NCI-H1048 (cell line): ENCODE measurements around the gene CHD9NB.

ENCODE experiments used
- DNase-seq: peaks from one replicate; lab custom pipeline; 2025; lab: John Stamatoyannopoulos, UW

CHD9NB gene

GRCh38 chr16:53052519-53053501, at the start of gene CHD9NB:
Gene CHD9NB, minus strand, starts transcription at chr16:53052897. Its CDS starts 8,739 bp downstream, at chr16:53044158.
- DNase-seq, result no peak

DNA sequence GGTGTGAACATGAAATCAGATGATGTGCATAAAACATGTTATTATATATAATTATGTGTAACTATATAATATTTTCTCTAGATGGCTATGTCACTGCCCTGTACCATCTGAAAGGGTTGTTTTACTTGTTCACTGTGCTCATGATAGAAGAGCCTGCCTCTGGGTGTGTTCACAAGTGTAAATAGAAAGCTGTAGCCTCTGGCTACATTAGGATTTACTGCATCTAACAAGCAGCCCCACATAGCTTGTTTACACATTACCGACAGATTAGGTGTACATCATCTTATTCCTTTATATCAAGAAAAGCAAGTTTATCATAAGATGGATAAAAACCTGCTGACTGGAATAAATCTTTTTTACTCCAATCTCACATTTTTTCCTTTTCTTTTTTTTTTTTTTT, 48.2 kb upstream of the CHD9NB start:
- no peak for DNase-seq

GRCh38 chr16:53100131-53100748, 47.5 kb upstream of the CHD9NB start:
- no peak for DNase-seq

DNA sequence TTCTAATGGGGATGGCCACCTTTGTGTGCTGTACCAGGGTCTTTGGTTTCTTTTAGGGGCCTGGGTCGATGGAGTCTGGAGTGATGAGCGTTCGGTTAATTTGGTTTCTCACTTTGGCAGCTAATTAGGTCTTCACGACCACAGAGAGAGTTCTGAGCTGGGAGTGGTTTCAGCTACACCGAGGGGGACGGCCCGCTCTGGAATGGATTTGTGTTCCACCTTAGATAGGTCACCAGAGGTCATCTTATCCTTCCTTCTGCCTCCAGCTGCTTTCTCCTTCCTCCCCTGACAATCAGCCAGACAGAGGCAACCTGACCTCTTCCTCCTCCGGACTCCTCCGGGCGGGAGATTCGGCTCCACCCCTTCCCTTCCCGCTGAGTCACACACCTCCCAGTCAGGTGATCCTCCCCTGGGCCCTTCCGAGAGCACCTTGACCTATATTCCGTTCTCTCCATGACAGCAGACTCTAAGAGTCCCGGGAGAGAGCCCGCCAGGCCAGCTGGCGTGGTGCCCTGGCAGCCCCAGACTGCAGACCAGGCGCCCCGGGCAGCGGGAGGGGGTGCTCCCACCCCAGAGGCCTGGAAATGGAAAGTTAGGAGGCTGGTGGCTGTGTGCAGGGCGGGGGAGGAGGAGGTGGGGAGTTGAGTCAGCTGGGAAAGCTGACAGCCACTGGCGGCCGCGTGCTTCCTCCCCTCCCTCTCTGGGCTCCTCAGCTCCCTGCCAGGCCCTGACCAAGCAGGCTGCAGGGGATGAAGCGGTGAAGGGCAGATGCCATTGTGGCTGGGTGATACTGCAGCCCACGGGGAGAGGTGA, 46.8 kb upstream of the CHD9NB start:
- DNase-seq, result peak; percentile 28

DNA sequence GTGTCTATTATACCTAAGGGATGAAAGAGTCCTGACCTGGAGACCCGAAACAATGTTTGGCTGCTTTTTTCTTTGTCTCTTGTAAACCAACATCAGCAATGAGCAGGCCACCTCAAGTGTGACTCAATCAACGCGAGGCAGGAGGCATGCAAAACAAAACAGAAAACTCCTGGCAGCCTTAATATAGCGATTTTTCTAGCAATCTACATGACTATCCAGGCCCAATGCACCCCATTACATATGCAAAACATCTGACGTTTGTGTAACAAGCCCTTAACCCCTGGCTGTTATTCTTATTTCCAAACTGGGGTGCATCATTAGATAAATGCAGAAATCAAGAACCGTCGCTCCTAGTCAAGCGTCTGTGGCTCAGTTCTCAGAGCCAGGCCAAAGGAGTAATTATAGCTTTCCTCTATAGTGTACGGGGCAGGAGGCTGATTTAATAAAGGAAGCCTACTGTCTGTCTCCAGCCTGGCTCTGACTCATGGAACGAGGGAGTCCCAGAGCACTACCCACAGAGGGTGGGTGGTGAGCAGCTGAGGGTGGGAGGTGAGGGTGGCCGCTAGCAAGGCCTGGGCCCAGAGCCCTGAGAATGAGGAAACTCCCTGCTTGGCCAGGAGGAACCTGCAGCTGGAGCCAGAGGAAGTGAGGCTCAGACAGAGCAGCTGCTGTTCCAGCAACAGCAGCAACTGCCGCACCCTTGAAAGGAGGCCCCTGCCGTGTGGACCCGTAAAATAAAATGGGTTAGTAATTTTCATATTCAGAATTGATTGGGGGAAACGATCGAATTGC, 46.0 kb upstream of the CHD9NB start:
- DNase-seq, result no peak

GRCh38 chr16:53097190-53097589, 44.5 kb upstream of the CHD9NB start:
- DNase-seq, result no peak

GRCh38 chr16:53094013-53094630, 41.4 kb upstream of the CHD9NB start:
- no peak for DNase-seq

DNA sequence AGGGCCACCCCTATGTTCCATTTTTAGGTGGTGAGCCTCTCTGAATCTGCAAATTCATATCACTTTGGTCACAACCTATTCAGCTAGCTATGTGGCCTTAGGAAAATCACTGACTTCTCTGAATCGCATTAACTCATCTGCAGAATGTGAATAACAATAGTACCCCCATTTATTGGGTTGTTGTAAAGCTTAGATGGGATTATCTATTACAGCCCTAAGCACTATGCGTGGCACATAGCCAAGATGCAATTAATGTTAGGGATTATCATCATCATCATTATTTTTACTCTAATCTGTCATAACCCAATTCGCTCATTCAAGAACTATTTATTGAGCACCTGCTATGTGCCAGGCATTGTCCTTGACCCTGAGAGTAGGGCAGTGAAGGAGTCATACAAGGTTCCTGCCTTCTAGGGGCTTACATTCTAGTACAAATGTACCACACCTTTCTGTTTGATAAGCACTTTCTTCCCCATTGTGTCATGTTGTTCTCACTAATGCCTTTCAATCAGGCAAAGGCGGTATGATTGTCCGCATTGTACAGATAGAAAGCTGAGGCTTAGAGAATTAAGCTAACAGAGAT, 40.6 kb upstream of the CHD9NB start:
- DNase-seq, result no peak

GRCh38 chr16:53092284-53092683, 39.6 kb upstream of the CHD9NB start:
- DNase-seq, result no peak

- DNase-seq, result peak; percentile 3
Measured at GRCh38 chr16:53091466-53092211, 38.9 kb upstream of the CHD9NB start.

DNA sequence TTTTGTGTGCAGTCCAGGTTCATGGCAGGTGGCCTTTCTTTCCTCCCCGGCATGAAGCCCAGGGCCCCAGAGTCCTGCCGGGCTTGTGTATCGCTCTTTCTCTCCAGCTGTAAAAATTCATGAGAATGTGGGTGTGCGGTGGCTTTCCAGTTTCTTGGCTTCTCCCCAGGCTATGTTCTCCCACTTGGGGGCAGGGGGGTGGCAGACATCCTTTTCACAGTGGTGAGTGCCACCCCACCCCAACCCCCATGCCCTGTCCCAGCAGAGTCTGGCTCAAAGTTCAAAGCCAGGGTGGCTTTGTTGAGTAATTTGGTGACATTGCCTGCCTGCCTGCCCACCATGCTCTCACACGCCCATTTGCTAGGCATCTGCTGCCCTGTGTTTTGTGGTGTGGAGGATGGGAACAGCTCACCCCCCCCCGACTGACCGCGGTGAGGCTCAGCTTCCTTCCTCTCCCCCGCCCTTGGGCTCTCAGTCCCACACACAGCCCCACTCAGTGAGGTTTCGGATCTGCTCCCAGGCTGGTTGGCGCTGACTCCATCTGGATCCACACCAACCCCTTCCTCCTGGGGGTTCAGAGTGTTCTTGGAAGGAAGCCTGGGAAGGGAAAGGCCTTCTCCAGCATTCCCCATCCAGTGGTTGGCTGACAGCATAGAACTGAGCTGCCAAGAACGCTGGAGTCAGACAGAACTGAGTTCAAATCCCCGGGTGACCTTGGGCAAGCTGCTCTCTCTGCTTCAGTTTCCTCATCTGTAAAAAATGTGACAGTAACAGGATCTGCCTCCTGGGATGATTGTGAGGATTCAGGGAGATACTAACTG, 38.1 kb upstream of the CHD9NB start:
- no peak for DNase-seq

DNA sequence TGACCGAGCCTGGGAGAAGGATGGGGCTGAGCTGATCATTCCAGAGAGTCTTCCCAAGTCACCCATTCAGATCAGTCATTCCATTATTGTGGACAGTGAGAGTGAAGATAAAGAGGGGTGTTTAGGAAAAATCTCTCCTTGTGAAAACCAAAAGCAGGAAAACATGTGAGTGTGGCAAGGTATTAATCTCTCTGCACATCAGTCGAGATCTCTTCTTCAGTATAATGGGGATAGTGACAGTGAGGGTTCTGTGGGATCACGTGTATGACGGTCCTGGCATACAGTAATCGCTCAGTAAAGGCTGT, 37.5 kb upstream of the CHD9NB start:
- no peak for DNase-seq

GRCh38 chr16:53089434-53090285, 37.0 kb upstream of the CHD9NB start:
- no peak for DNase-seq

- DNase-seq, result no peak
Measured at GRCh38 chr16:53087101-53087500, 34.4 kb upstream of the CHD9NB start.

DNA sequence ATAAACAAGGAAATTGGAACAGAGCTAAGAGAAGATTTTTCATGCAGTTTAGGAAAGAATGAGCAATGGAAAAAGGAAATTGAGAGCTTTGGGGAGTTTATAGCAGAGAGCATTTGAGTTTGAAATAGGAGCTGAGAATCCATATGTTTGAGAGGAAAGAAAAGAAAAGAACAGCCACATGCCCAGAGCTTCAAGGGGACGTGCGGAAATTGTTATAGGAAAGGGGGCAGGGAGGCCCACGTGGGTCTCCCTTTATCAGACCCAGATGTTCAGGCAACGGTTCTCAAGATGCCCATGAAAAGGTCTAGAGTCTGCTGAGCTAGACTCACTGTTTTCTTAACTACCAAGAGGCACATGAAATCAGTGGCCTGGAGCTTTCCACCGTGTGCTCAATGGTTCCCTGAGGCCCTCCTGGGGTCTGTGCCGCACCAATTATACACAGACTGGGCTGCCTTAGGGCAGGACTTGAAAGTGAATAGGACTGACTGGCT, 33.3 kb upstream of the CHD9NB start:
- no peak for DNase-seq

DNA sequence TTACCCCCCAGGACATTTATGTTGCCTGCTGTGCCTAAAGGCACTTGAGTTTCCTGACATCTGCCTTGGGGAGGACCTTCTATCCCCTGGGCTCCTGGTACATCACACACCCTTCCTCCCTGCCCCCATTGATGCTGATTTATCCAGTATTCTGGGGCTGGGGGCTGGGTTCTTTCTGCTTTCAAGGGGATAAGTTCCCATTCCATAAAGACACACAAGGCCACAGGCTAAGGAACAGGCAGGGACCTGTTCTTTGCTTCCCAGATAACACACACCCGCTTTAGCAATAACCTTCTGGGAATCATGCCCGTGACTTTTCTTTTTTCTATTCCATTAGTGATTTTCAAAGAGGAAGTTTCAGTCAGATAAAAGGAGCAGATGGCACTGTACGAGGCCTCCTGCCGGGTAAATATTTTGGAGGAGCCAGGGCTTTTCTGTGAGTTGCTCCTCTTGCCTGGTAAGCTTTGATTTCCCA, 32.7 kb upstream of the CHD9NB start:
- DNase-seq, result no peak

DNA sequence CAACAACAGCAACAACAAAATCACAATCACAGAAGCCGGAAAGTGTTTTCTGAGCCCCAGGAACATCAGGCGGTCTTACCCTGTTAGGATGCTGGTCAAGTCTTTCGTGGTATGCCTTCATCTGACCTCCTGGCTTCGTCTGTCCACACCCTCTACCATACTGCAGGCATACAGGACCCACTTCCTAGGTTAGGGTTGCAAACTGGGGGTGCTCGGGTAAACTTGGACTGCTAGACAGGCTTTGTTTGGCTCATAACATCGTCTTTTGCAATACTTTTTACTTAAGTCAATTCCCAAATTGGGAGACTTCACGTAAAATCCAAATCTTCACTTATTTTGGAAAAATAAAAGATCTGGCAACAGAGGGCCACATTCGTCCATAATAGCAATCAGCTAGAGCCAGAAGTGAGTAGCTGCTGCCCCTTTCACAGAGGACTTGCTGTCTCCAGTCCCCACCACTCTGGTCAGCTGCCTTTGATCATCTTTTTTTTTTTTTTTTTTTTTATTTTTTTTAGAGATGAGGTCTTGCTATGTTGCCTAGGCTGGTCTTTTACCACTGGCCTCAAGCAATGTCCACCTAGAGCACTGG, 32.1 kb upstream of the CHD9NB start:
- DNase-seq, result no peak

- DNase-seq, result no peak
Measured at GRCh38 chr16:53084141-53084541, 31.4 kb upstream of the CHD9NB start.
